GM23338 (cell line): ENCODE measurements around the gene MITF. TPM values are rescaled to one million over a fixed set of nuclear protein-coding genes. Genes with fewer than 3 reads are reported as not detected.

Experiments
- ATAC-seq: fragments of 200-7000 bp; cut with Tn5 transposase; 3 replicates; pipeline ENCODE4 v1.9.1; 2020
- DNase-seq: peaks from one replicate; pipeline ENCODE4 v3.0.0-alpha.2; 2015; ENCODE audit warnings: low spot score
- H2AFZ ChIP-seq: fragments of 200-600 bp; sonication (generic); 2 replicates; pipeline ENCODE4 v1.8.0; 2016; ENCODE audit warnings: antibody characterized with exemption, mild to moderate bottlenecking, moderate library complexity
- H3F3A ChIP-seq: fragments of 200-600 bp; sonication (generic); replicated peaks from 2 replicates; pipeline ENCODE4 v1.8.0; 2017; ENCODE audit warnings: antibody characterized with exemption, mixed run types, low read depth
- H3K27ac ChIP-seq: fragments of 200-600 bp; sonication (generic); 2 replicates; pipeline ENCODE4 v1.6.1; 2016; ENCODE audit warnings: low read depth
- H3K27me3 ChIP-seq: fragments of 200-600 bp; sonication (generic); 2 replicates; pipeline ENCODE4 v1.8.0; 2016; ENCODE audit warnings: mild to moderate bottlenecking, mixed run types, moderate library complexity; ENCODE audit not compliant: insufficient read depth
- H3K36me3 ChIP-seq: fragments of 200-600 bp; sonication (generic); 2 replicates; pipeline ENCODE4 v1.8.0; 2016; ENCODE audit warnings: mild to moderate bottlenecking; ENCODE audit not compliant: insufficient read depth
- H3K4me1 ChIP-seq: fragments of 200-600 bp; sonication (generic); 2 replicates; pipeline ENCODE4 v1.8.0; 2016; ENCODE audit warnings: mild to moderate bottlenecking, moderate library complexity; ENCODE audit not compliant: insufficient read depth
- H3K4me2 ChIP-seq: fragments of 200-600 bp; sonication (generic); 2 replicates; pipeline ENCODE4 v1.7.1; 2017; ENCODE audit warnings: mixed run types
- H3K4me3 ChIP-seq: fragments of 200-600 bp; sonication (generic); 2 replicates; pipeline ENCODE4 v1.6.1; 2016; ENCODE audit warnings: mixed run types
- H3K79me2 ChIP-seq: fragments of 200-600 bp; sonication (generic); replicated peaks from 2 replicates; pipeline ENCODE4 v1.8.0; 2017; ENCODE audit warnings: mild to moderate bottlenecking; ENCODE audit not compliant: insufficient read depth
- H3K9me2 ChIP-seq: fragments of 200-600 bp; sonication (generic); 2 replicates; pipeline ENCODE4 v1.8.0; 2017; ENCODE audit not compliant: insufficient read depth
- H4K20me1 ChIP-seq: fragments of 200-600 bp; sonication (generic); replicated peaks from 2 replicates; pipeline ENCODE4 v1.8.0; 2017; ENCODE audit warnings: mild to moderate bottlenecking; ENCODE audit not compliant: insufficient read depth
- H3K27ac Mint-ChIP-seq: 2 replicates; pipeline ENCODE4 v1.8.0; 2020; ENCODE audit warnings: inconsistent platforms, mild to moderate bottlenecking, moderate library complexity, mixed read lengths
- H3K27me3 Mint-ChIP-seq: 3 replicates; pipeline ENCODE4 v1.8.0; 2022; ENCODE audit warnings: low read depth, mild to moderate bottlenecking, moderate library complexity, mixed read lengths, inconsistent platforms; ENCODE audit not compliant: insufficient read depth, poor library complexity
- H3K36me3 Mint-ChIP-seq: 3 replicates; pipeline ENCODE4 v1.8.0; 2021; ENCODE audit warnings: low read depth, mild to moderate bottlenecking, inconsistent platforms, moderate library complexity, mixed read lengths
- H3K4me1 Mint-ChIP-seq: 3 replicates; pipeline ENCODE4 v1.8.0; 2020; ENCODE audit warnings: mild to moderate bottlenecking, inconsistent platforms, mixed read lengths
- H3K4me3 Mint-ChIP-seq: 3 replicates; pipeline ENCODE4 v1.8.0; 2021; ENCODE audit warnings: moderate library complexity, mild to moderate bottlenecking, inconsistent platforms, mixed read lengths
- H3K9me3 Mint-ChIP-seq: 3 replicates; pipeline ENCODE4 v1.8.0; 2020; ENCODE audit warnings: moderate library complexity, mild to moderate bottlenecking, inconsistent platforms, mixed read lengths
- CREB1 ChIP-seq: fragments of 250-450 bp; sonication (Bioruptor Pico); IDR thresholded peaks from 2 replicates; pipeline ENCODE4 v1.5.0; 2020; ENCODE audit warnings: low read depth, mild to moderate bottlenecking, moderate library complexity
- ETS1 ChIP-seq: IDR thresholded peaks from 2 replicates; pipeline ENCODE4 v1.6.1; 2016; ENCODE audit warnings: antibody characterized with exemption
- JUNB ChIP-seq: IDR thresholded peaks from one replicate; pipeline ENCODE4 v1.6.1; 2016; ENCODE audit warnings: antibody characterized with exemption; ENCODE audit not compliant: unreplicated experiment
- NANOG ChIP-seq: IDR thresholded peaks from 2 replicates; pipeline ENCODE4 v1.6.1; 2016; ENCODE audit warnings: antibody characterized with exemption, borderline replicate concordance
- POLR2AphosphoS5 ChIP-seq: IDR thresholded peaks from 2 replicates; pipeline ENCODE4 v1.6.1; 2016; ENCODE audit warnings: antibody characterized with exemption, low read depth
- REST ChIP-seq: IDR thresholded peaks from one replicate; pipeline ENCODE4 v1.6.1; 2018; ENCODE audit warnings: antibody characterized with exemption; ENCODE audit not compliant: unreplicated experiment
- ZNF114 ChIP-seq: fragments of 250-450 bp; sonication (Bioruptor Pico); IDR thresholded peaks from 2 replicates; pipeline ENCODE4 v1.5.0; 2020; ENCODE audit warnings: mild to moderate bottlenecking, moderate library complexity
- ZNF462 ChIP-seq: fragments of 250-450 bp; sonication (Bioruptor Pico); IDR thresholded peaks from 2 replicates; pipeline ENCODE4 v1.5.0; 2020; ENCODE audit warnings: mild to moderate bottlenecking, moderate library complexity
- polyA plus RNA-seq: library from polyadenylated mRNA; unstranded; fragments of >200 nt; fragmentation: Nextera tagmentation; extraction: Ambion mirVana; gene quantifications from 2 replicates; pipeline ENCODE4 v1.2.1, GENCODE V29; 2016
- total RNA-seq: library from RNA; depleted of rRNA; stranded (reverse); fragments of >200 nt; shearing (Covaris generic); gene quantifications from 2 replicates; pipeline ENCODE4 v1.2.3, GENCODE V29; 2014

Gene MITF
- total and polyA plus RNA-seq, 2 experiments from 2014 or later, result 1.9 to 2.4 TPM

- TF ChIP-seq ZNF462 (CRISPR knock-in tag) (no peak), CREB1 (CRISPR knock-in tag) (no peak), JUNB (no peak), NANOG (no peak), ZNF114 (CRISPR knock-in tag) (no peak), ETS1 (no peak)
Measured at GRCh38 chr3:69748503-69748902, 9.2 kb downstream of the MITF start (continued).

- no peak overlapping the region for H3K4me2 ChIP-seq
- no peak overlapping the region for H3K27ac ChIP-seq
- Mint-ChIP-seq H3K27me3 (no peaks in the 10 kb centered on the region), H3K9me3 (peaks cover 8% of the 10 kb centered on the region), H3K27ac (no peak overlapping the region), H3K36me3 (0 out of 3 replicates have a peak, but pooled peaks cover 5% of the 10 kb centered on the region), H3K4me1 (peaks cover under 1% of the 10 kb centered on the region; the same call in 2 of the 3 replicates), H3K4me3 (no peak overlapping the region)
- no peak overlapping the region for H2AFZ ChIP-seq
- H3K27me3 ChIP-seq, result no peaks in the 10 kb centered on the region
- ATAC-seq (no peak), DNase-seq (no peak)
- H3K36me3 ChIP-seq, result no peaks in the 10 kb centered on the region
- H3K4me1 ChIP-seq, result no peaks in the 10 kb centered on the region
- no peaks in the 10 kb centered on the region for H3F3A ChIP-seq
- no peak overlapping the region for H3K4me3 ChIP-seq
- H3K79me2 ChIP-seq, result no peaks in the 10 kb centered on the region
- no peaks in the 10 kb centered on the region for H4K20me1 ChIP-seq
- H3K9me2 ChIP-seq, result no peaks in the 10 kb centered on the region
- no peak for TF ChIP-seq NANOG
- TF ChIP-seq POLR2AphosphoS5, result no peak
- TF ChIP-seq REST, result no peak
Measured at GRCh38 chr3:69749461-69749860, 10.2 kb downstream of the MITF start.
